IMR-90 (cell line): ENCODE measurements around the gene ARRB1.

Experiments used
- CHD1 ChIP-seq: IDR thresholded peaks from 2 replicates; pipeline ENCODE4 v1.6.1; 2012; ENCODE audit warnings: low read depth, low read length, improper control_type of control experiment
- CTCF ChIP-seq: conservative IDR thresholded peaks from 2 replicates; pipeline ENCODE4 v1.5.1; 2012; ENCODE audit warnings: mild to moderate bottlenecking, low read depth, low read length, improper control_type of control experiment
- MAFK ChIP-seq: IDR thresholded peaks from 2 replicates; pipeline ENCODE4 v1.6.1; 2012; ENCODE audit warnings: low read depth, low read length, improper control_type of control experiment
- POLR2A ChIP-seq: IDR thresholded peaks from 2 replicates; pipeline ENCODE4 v1.6.1; 2012; ENCODE audit warnings: mild to moderate bottlenecking, low read depth, low read length
- RAD21 ChIP-seq: IDR thresholded peaks from 2 replicates; pipeline ENCODE4 v1.6.1; 2012; ENCODE audit warnings: low read length, improper control_type of control experiment
- RFX5 ChIP-seq: IDR thresholded peaks from 2 replicates; pipeline ENCODE4 v1.8.0; 2012; ENCODE audit warnings: low read depth, mild to moderate bottlenecking, low read length, moderate library complexity
- SMC3 ChIP-seq: fragments of 150-350 bp; IDR thresholded peaks from 2 replicates; pipeline ENCODE4 v1.6.1; 2016; ENCODE audit warnings: low read depth, mild to moderate bottlenecking, antibody characterized with exemption, low read length, moderate library complexity

DNA sequence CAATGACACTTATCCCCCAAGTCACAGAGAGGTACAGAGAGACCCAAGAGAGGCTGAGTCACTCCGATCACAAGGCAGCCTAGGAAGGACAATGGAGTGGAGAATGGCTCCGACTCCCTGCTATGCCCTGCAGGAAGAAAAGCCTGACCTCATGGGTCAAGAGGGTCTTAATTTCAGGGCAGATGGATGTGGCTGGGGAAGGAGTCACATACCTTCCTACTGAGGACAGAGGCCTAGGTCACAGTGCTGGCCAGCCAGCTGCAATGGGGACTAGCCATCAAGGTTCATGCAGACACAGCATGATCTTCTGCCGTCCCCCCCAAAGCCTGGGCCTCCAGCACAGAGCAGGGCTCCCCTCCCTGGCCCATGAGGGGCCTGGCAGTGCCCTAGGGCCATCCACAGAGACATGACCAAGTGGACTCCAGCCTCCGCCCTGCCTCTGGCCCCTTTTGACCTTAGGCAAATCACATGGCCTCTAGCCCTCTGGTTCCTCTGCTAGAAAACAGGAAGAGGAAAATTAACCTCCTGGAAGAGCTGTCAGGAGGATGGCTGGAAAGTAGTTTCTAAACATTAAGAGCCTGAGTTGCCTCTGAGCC lies 1.8 kb downstream of the ARRB1 start:
- no peak for TF ChIP-seq POLR2A
- TF ChIP-seq RFX5, result no peak
- TF ChIP-seq CTCF, result no peak
- TF ChIP-seq RAD21, result no peak
- no peak for TF ChIP-seq SMC3
- no peak for TF ChIP-seq CHD1
- no peak for TF ChIP-seq MAFK
